HepG2 (cell line): ENCODE data around the gene CBX7.

Source experiments
- CC2D1A ChIP-seq: sonication (generic); formaldehyde crosslinking; IDR thresholded peaks from 2 replicates; pipeline ENCODE4 v1.8.1; 2023; ENCODE audit warnings: mild to moderate bottlenecking, missing genetic modification reagents
- ISX ChIP-seq: sonication (generic); formaldehyde crosslinking; conservative IDR thresholded peaks from 2 replicates; pipeline ENCODE4 v1.5.0; 2020; ENCODE audit warnings: missing genetic modification reagents
- PLRG1 ChIP-seq: fragments of 450-650 bp; conservative IDR thresholded peaks from 2 replicates; pipeline ENCODE4 v1.6.1; 2016
- POLR2A ChIP-seq, 2 experiments: IDR thresholded peaks; 2 replicates each; pipeline ENCODE4 v1.6.1; 2011; ENCODE audit warnings: low read depth in 2 of 2, low read length in 2 of 2, mild to moderate bottlenecking in 1 of 2, moderate library complexity in 1 of 2; ENCODE audit not compliant: insufficient read depth in 1 of 2
- THYN1 ChIP-seq: sonication (generic); formaldehyde crosslinking; IDR thresholded peaks from 2 replicates; pipeline ENCODE4 v1.8.1; 2023; ENCODE audit warnings: low read depth, mild to moderate bottlenecking, moderate library complexity, missing genetic modification reagents, borderline replicate concordance
- USF2 ChIP-seq, 2 experiments: sonication (generic) in 1 of 2; formaldehyde crosslinking in 1 of 2; IDR thresholded peaks; 2 replicates each; pipeline versions ENCODE4 v1.5.1 to v1.6.1; 2011 to 2020; ENCODE audit warnings: borderline replicate concordance in 1 of 2, low read depth in 1 of 2, low read length in 1 of 2, mild to moderate bottlenecking in 1 of 2, missing genetic modification reagents in 1 of 2, moderate library complexity in 1 of 2
- ZNF256 ChIP-seq: sonication (generic); formaldehyde crosslinking; conservative IDR thresholded peaks from 2 replicates; pipeline ENCODE4 v1.4.0; 2020; ENCODE audit warnings: missing genetic modification reagents

GRCh38 chr22:39125622-39126021 is 26.9 kb downstream of the CBX7 start:
- TF ChIP-seq USF2 (IDR thresholded peaks at IDR 0.05; ENCODE audit: low read depth, low read length) (no peak), USF2 (CRISPR knock-in tag; IDR thresholded peaks at IDR 0.05; ENCODE audit: borderline replicate concordance) (no peak), ISX (no peak), ZNF256 (CRISPR knock-in tag) (no peak), THYN1 (CRISPR knock-in tag) (no peak), POLR2A (IDR thresholded peaks at IDR 0.05; ENCODE audit: insufficient read depth in 1 of 2, low read depth in 2 of 2, low read length in 2 of 2) (no peak), PLRG1 (no peak), CC2D1A (CRISPR knock-in tag) (no peak)
